Fibroblast of skin of left biceps (primary cell): ENCODE measurements around the gene ZAP70.
A peak's percentile ranks its signal among the peaks of the same experiment; 100 is the strongest.
"Not testable (repeated sequence)": the region's sequence is repeated elsewhere in the genome, so short reads cannot be mapped to it uniquely, and the experiment has no call there.

ENCODE experiments used
- DNase-seq, 2 experiments: peaks; one replicate each; pipeline ENCODE4 v3.0.0-alpha.2; 2013; ENCODE audit warnings: low read depth in 2 of 2

Gene ZAP70

DNA sequence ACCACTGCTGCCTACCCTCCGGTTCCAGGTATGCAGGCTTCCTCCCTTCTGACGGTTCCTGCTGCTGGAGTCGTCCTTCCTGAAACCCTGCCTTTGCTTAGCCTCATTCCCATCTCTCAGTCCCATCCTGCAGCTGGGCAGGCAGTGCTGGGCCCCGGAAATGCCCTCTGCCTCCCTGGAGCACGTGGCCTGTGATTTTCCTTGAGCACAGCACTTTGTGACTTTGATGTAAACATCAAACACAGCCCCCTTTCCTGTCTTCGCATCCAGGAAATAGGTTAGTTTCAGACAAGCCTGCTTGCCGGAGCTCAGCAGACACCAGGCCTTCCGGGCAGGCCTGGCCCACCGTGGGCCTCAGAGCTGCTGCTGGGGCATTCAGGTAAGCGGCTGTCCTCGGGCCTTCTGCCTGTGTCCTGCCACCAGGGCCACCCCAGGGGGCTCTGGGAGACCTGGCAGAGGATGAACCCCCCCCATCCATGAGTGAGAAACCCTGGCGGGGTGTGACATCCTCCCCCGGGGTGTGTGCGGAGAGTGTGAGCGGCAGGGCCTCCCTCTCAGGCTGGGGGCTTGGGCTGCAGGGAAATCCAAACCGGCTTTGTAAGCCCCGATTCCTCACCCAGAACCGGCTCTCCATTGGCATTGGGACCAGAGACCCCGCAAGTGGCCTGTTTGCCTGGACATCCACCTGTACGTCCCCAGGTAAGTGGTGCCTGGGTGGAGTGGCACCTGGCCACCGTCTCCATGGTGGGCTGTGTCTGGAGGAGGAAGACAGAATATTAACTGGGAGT, at the start of gene ZAP70:
ZAP70 (plus strand) TSS at position 281 of the 788 bp plus-strand sequence. CDS start 10,461 bp downstream, outside the sequence.
- DNase-seq, result no peak

DNA sequence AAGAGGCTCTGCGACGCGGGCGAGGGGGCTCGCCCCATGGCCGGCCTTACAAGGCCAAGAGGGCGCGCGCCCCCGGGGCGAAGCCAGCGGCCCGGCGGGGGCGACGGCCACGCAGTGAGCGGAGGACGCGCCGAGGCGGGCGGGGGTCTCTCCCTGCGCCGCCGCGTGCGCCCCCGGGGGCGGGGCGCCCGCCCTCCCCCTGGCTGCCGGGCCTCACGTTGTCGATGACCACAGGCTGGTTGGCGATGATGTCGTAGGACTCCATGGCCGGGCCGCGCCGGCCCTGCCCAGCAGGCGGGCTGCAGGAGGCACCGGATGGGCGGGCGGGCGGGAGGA, 49.8 kb upstream of the ZAP70 start:
- DNase-seq, result no peak

DNA sequence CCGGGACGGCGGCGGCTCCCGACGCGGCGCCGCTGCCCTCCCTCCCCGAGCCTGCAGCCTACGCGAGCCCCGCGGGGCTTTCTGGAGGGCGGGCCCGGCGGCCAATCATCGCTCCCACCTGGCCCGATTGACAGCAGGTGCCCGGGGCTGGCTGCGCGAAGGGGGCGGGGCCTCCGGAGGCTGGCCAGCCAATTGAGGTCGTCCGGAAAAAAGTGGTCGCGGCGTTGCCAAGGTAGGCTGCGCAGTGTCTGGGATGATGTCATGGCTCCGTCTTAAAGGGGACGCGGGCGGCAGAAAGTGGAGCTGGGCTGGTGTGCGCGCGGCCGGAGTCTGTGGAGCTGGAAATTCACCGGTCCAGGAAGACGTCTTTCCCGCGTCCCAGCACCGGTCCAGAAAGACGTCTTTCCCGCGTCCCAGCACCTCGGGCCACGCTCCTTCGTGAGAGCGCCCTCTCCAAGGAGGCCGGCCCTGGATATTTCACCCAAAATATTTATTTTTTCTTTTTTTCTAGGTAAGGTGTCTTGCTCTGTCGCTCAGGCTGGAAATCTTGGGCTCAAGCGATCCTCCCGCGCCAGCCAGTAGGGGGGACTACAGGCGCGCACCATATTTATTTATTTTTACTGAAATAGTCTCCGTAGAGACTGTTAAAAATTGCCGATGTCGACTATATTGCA, 49.3 kb upstream of the ZAP70 start, which contains the start of gene ACTR1B:
ACTR1B (minus strand) TSS at position 83 of the 674 bp plus-strand sequence. CDS start 154 bp downstream, outside the sequence.
- DNase-seq, result peak; percentile 91 to 93

DNA sequence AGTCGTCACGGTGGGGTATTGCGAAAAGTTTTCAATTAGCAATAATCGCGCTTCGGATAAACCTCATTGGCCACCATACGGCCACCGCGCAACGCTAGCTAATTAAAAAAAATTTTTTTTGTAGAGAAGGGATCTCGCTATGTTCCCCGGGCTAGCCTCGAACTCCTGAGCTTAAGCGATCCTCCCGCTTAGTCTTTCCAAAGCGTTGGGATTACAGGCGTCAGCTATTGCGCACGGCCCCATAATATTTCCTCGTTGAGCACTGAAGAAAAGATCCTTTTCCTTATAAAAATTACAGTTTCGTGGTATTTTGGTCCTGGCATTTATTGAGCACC, 48.8 kb upstream of the ZAP70 start:
- DNase-seq, result no peak

DNA sequence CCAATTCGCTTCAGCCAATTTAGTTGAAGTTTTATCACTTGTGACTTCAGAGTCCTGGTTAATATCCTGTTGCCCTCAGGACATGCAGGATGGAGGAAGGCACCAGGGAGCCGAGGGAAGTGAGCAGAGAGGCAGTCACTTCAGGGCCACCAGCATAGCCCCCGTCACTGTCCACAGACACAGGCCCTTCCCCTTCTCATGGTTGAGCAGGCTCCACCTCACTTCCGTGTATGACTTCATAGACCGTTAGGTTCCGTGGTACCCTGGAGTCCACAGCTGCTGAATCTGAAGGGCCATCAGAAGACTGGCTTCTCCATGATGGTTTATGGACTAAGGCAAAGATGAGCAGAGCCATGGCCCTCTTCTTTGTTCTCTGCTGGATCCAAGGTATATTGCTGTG, 43.9 kb upstream of the ZAP70 start, which contains the start of gene C2orf92:
C2orf92 (plus strand) TSS at position 266 of the 400 bp plus-strand sequence; CDS start at position 342, 76 bp downstream.
- no peak for DNase-seq

DNA sequence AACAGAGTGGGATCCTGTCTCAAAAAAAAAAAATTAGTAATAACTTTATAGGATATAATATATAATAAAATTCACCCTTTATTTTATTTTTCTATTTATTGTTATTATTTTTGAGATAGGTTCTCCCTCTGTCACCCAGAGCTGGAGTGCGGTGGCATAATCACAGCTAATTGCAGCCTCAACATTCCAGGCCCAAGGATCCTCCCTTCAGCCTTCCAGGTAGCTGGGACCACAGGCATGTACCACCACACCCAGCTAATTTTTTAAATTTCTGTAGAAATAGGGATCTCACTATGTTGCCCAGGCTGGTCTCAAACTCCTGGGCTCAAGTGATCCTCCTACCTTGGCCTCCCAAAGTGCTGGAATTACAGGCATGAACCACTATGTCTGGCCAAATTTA, 42.9 kb upstream of the ZAP70 start:
- no peak for DNase-seq

DNA sequence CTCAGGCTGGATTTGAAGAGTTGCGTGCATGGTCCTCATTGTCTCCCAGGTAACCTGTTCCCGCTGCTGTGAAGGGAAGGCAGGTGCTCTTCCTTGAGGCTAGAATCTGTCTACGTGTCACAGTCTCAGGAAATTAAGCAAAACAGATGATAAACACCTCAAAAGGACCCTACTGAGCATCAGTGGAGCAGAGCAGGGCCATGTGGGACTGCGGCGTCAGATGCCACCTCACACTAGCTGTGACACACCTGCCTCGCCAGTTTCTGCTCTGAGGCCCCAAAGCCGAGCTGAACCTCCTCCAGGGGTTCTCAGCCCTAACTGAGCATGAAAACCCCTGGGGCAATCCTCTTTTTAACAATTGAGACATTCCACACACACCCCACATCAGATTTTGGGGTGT, 41.9 kb upstream of the ZAP70 start:
- no peak for DNase-seq

DNA sequence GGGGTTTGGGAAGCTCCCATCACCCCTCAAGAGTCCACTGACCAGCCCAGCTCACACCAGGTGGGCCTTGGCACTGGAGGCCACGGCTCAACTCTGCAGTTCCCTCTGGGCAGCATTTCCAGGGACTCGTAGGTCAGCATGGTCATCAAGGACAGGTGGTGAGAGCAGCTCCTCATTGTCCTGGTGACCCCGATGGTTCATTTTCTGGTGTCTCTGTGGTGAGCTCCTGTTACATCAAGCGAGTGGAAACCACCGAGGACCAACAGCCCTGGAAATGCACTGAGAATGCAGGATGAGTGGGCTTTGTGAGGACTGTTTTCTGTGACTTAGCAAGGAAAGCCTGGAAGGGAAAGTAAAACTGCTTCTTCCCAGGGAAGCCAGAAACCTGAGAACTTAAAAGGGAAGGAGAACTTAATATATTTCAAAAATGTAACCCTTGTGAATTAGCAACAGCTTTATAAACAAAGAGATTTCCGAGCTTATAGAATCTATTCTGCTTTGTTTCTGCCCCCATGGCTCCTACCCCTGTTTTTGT, 40.7 kb upstream of the ZAP70 start:
- not testable (repeated sequence) for DNase-seq

DNA sequence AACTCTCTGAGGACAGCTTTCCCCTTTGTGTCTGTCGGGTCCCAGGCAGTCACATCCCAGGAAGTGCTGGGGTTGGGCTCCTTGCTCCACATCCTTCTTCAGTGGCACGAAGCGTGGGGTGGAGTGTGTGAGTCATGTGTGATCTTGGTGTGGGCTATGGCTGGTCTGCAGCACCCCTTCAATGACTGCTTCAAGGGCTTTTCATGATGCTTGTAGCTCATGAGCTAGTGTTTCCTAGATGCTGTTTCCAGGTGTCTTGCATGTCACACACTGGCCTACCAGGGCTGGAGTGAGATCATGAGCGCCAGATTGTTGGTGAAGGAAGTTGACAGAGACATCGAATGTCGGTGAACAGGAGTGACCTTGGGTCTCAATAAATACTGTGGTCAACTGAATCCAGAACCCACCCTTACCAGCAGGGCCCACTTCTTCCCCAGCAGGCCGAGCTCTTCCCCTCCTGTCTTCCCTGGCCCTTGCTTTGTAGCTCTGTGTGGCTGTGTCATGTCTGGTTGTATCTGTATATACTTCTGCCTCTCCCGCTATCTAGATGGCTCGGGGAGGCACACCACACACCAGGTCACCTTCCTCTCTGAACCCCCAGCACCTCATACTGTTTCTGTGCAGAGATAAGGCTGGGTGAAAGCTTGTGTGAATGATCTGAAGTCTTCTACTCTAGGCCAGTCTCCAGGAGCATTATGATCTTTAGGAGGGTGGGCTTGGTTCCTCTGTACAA, 40.0 kb upstream of the ZAP70 start:
- DNase-seq, result no peak

DNA sequence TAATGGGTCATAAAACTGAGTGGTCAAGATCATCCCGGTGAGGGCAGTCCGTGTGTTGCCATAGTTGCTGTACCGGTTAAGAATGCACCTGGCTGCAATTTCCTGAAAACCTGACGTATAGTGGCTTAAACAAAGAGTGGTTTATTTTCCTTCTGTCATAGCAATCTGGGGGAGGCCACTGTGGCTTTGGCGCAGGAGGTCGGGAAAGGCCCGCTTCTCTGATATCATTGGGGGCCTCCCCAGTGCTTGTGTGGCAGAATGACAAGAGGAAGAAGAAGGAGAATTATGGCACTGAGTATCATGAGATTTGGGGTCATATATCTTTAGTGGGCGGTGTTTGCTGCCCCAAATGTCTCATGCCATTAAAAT, 39.5 kb upstream of the ZAP70 start:
- DNase-seq, result no peak

DNA sequence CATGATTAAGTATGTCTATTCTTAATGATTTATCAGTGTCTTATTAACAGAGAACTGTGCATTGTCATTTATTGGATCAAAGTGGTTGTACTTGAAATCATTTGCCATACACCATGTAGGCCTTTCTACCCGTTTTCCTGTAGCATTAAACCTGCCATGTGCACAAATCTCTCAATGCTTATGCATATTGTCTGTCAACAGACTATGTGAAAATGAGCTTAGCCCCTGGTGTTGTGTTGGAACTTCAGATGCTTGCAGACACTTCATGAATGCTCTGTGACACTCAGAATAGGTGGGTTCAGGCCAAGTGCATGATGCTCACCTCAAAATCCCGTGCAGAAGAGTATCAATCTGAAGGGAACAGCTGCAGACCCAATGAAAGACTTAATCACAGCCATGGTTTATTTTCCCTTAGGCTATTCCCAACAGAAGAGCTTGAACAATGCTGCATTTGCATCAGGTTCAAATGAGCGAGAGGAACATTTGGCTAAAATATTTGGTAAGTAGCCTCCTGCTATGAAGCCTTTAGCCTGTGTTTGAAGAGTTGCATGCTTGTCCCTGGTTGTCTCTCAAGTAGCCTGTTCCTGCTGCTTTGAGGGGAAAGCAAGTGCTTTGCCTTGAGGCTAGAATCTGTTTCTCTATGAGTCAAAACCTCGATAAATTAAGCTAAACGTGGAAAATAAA, 37.8 kb upstream of the ZAP70 start:
- DNase-seq, result no peak

DNA sequence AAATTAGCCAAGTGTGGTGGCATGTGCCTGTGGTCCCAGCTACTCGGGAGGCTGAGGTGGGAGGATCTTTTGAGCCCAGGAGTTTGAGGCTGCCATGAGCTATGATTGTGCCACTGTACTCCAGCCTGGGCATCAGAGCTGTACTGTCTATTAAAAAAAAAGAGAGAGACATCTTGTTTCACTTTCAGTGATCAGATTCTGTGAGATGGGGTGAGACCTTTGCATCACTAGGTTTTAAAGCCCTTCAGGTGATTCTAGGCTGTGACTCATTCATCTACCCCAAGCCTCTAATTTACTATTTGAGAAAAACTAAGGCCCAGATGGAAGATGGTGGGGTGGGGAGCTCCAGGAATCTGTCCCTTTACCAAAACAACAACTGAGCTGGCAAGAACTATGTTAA, 36.8 kb upstream of the ZAP70 start:
- DNase-seq, result no peak

DNA sequence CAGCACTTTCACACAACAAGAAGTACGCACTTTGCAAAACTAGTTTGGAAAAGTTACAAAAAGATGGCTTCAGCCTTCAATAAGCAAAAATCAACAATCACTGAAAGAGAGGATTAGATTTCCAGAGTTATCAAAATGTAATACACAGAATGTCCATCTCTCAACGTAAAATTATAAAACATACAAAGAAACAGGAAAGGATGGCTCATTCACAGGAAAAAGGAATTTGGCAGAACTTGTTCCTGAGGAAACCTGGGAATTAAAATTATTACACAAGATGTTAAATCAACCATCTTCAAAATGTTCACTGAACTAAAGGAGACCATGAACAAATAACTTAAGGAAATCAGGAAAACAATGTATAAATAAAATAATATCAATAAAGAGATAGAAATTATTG, 35.9 kb upstream of the ZAP70 start:
- no peak for DNase-seq

DNA sequence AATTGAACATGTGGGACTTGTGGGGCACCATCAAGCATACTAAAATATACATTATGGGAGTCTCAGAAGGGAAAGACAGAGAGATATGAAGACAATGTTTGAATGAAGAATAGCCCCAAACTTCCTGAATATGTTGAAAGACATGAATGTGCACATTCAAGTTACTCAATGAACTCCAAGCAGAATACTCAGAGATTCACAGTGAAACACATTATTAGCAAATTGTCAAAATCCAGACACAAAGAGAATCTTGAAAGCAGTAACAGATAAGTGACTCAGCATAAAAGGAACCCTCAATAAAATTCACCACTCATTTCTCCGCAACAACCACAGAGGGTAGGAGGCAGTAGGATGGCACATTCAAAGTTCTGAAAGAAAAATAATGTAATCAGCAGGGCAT, 35.1 kb upstream of the ZAP70 start:
- no peak for DNase-seq

DNA sequence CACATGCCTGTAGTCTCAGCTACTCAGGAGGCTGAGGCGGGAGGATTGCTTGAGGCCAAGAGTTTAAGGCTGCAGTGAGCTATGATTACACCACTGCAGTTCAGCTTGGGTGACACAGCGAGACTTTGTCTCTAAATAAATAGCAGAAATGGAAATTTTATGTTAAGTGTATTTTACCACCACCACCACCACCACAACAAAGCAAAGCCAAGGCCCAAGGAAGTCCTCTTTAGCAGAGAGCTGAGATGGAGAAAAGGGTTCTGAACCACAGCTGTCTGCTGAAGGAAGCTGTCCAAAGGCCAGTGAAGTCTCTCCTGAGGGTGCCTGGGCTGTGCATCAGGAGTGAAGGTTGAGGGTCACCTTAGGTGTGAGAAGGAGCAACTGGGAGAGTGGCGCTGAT, 26.1 kb upstream of the ZAP70 start:
- DNase-seq, result not testable (repeated sequence)

DNA sequence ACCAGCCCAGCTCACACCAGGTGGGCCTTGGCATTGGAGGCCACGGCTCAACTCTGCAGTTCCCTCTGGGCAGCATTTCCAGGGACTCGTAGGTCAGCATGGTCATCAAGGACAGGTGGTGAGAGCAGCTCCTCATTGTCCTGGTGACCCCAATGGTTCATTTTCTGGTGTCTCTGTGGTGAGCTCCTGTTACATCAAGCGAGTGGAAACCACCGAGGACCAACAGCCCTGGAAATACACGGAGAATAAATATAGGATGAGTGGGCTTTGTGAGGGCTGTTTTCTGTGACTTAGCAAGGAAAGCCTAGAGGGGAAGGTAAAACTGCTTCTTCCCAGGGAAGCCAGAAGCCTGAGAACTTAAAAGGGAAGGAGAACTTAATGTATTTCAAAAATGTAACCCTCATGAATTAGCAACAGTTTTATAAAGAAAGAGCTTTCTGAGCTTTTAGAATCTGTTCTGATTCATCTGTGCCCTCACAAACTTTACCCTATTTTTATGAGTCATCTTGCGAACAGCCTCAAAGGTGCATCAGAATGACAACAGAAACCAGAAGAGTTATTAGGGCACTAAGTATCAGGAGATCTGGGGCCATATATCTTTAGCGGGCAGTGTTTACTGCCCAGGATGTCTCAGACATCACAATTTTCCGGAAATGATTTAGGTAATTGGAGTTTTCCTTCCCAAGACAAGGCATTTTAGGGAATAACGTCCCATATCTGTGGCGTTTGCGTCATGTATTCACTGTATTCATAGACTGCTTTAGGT, 25.1 kb upstream of the ZAP70 start:
- DNase-seq, result no peak

DNA sequence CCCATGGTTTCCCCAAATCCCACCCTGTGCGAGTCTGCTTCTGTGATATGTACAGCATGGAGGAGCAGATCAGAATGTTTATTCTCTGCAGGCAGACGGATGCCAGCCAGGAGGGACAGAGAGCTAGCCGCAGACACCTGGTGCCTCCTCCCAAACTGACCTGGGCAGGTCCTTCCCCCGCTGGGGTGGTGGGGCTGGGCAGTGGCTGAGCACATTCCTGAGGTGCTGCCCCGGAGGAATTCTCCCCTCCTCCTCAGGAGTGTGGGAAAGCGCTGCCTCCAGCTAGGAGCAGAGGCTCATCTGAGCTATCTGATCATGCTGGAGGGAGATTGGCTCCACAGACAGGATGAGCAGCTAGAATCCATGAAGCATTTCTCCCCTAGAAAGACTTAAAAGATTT, 22.2 kb upstream of the ZAP70 start:
- no peak for DNase-seq

DNA sequence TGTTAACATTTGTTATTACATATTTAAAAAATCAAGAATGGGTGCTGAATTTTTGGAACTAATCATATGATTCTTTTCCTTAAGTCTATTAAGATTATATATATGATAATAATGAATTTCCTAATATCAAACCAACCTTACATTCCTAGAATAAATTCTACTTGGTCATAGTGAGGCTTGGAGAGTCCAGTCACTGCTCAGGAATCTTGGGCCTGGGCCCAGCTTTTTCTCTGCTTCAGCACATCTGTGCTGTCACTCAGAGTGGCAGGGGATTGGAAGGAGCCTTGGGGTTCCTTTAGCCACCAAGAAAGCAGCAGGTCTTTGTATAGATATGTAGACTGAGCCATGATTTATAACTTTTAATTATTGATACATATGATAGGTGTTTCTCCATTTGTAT, 19.9 kb upstream of the ZAP70 start:
- DNase-seq, result no peak

DNA sequence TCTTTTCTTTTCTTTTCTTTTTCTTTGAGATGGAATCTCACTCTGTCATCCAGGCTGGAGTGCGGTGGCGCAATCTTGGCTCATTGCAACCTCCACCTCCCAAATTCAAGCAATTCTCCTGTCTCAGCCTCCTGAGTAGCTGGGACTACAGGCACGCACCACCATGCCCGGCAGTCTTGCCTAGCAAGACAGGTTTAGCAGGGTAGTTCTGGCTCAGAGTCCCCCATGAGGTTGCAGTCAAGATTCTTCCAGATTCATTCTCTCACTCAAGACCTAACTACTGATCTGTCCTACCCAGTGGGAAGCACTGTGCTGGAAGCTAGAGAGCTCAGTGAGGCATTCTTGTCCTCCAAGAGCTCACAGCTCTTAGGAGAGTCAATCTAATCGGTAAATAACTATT, 17.6 kb upstream of the ZAP70 start:
- DNase-seq, result no peak

DNA sequence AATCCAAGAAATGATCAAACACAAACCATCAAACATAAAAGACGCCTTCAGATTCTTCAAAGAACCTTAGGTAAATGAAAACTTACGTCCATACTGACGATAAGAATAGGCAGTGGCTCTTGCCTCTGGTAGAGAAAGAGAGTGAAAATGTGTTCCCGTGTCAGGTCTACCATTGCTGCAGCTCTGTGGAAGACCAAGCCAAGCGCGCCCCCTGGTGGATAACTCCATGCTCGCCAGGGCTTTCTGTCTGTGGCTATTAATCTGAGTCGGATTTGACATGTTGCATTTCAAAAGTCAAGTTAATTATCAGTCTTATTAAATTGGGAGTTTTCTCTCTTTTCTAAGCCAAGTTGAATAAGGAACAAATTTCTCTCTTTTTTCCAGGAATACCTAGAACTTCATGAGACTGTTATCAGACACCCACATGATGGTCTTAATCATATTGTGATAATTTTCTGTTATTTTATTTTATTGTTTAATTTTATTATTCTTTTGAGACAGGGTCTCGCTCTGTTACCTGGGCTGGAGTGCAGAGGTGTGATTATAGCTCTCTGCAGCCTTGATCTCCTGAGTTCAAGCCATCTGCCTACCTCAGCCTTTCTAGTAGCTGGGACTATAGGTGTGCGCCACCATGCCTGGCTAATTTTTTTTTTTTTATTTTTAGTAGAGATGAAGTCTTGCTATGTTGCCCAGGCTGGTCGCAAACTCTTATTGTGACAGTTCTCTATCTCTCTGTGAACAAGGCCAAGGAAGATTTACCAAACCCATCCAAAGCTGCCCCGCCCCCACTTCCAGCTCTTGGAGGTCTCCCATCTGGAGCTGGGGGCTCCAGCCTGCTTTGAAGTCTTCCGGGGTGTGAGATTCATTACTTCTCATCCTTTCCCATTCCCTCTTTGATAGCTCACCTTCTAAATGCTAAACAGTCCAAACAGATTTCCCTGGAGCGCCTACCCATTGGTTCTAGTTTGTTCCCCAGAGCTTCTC, 15.8 kb upstream of the ZAP70 start:
- peak; percentile 31 to 45 for DNase-seq
